K562 (cell line): ENCODE measurements around the gene MOG. TPM values are rescaled to one million over a fixed set of nuclear protein-coding genes. Genes with fewer than 3 reads are reported as not detected.

ENCODE experiments used
- BACH1 ChIP-seq: fragments of 200-800 bp; sonication (Bioruptor generic); IDR thresholded peaks from 2 replicates; pipeline ENCODE4 v1.6.1; 2016; ENCODE audit warnings: missing genetic modification characterization, missing compliant biosample characterization
- DLX4 ChIP-seq: fragments of 250-450 bp; sonication (Bioruptor Pico); IDR thresholded peaks from 2 replicates; pipeline ENCODE4 v1.6.1; 2021; ENCODE audit warnings: mild to moderate bottlenecking
- ESRRA ChIP-seq: fragments of 450-650 bp; IDR thresholded peaks from 2 replicates; pipeline ENCODE4 v1.6.1; 2014; ENCODE audit warnings: low read depth, mild to moderate bottlenecking, moderate library complexity, borderline replicate concordance
- GATAD2B ChIP-seq: fragments of 450-650 bp; IDR thresholded peaks from 2 replicates; pipeline ENCODE4 v1.6.1; 2017; ENCODE audit warnings: mild to moderate bottlenecking, borderline replicate concordance
- HEY1 ChIP-seq: fragments of 250-450 bp; sonication (Bioruptor Pico); IDR thresholded peaks from 2 replicates; pipeline ENCODE4 v1.5.0; 2020; ENCODE audit warnings: mild to moderate bottlenecking, moderate library complexity, borderline replicate concordance
- HMGXB4 ChIP-seq: sonication (generic); formaldehyde crosslinking; IDR thresholded peaks from 2 replicates; pipeline ENCODE4 v1.8.1; 2023; ENCODE audit warnings: mild to moderate bottlenecking, missing genetic modification reagents
- MCM5 ChIP-seq: fragments of 450-650 bp; IDR thresholded peaks from 2 replicates; pipeline ENCODE4 v1.6.1; 2016; ENCODE audit warnings: low read depth
- NCOA1 ChIP-seq: fragments of 450-650 bp; IDR thresholded peaks from 2 replicates; pipeline ENCODE4 v1.6.1; 2016; ENCODE audit warnings: low read depth
- OTX1 ChIP-seq: fragments of 450-650 bp; formaldehyde crosslinking; IDR thresholded peaks from 2 replicates; pipeline ENCODE4 v1.4.0; 2022; ENCODE audit warnings: mild to moderate bottlenecking
- POLR2G ChIP-seq: fragments of 200-400 bp; formaldehyde crosslinking; IDR thresholded peaks from 2 replicates; pipeline ENCODE4 v1.6.1; 2017; ENCODE audit warnings: low read depth, mild to moderate bottlenecking, antibody characterized with exemption, low read length, moderate library complexity
- PREB ChIP-seq: sonication (generic); formaldehyde crosslinking; IDR thresholded peaks from 2 replicates; pipeline ENCODE4 v1.8.1; 2023; ENCODE audit warnings: mild to moderate bottlenecking, missing genetic modification reagents
- SAFB ChIP-seq: fragments of 200-400 bp; formaldehyde crosslinking; IDR thresholded peaks from 2 replicates; pipeline ENCODE4 v1.6.1; 2017; ENCODE audit warnings: low read depth, low read length, borderline replicate concordance
- SIRT6 ChIP-seq: IDR thresholded peaks from one replicate; pipeline ENCODE4 v1.6.1; 2012; ENCODE audit warnings: low read depth, mild to moderate bottlenecking, control low read depth, inconsistent platforms, low read length, moderate library complexity
- SMARCA5 ChIP-seq: fragments of 450-650 bp; IDR thresholded peaks from 2 replicates; pipeline ENCODE4 v1.6.1; 2016
- SNIP1 ChIP-seq: fragments of 450-650 bp; IDR thresholded peaks from 2 replicates; pipeline ENCODE4 v1.7.1; 2017; ENCODE audit warnings: low read depth, mild to moderate bottlenecking
- ZNF311 ChIP-seq: fragments of 250-450 bp; sonication (Bioruptor Pico); IDR thresholded peaks from 2 replicates; pipeline ENCODE4 v1.4.0; 2020; ENCODE audit warnings: mild to moderate bottlenecking, moderate library complexity
- ZNF407 ChIP-seq: fragments of 450-650 bp; IDR thresholded peaks from 2 replicates; pipeline ENCODE4 v1.6.1; 2016; ENCODE audit warnings: low read depth
- polyA plus RNA-seq, 8 experiments: library from polyadenylated mRNA; depleted of rRNA in 4 of 8; stranded (reverse) in 5 of 8; unstranded in 3 of 8; fragments of >200 nt; fragmentation: Nextera tagmentation in 2 of 8; fragmentation: Illumina TruSeq in 1 of 8; extraction: Ambion mirVana in 2 of 8; extraction: Trizol in 1 of 8; gene quantifications; 2 replicates each; pipeline versions ENCODE4 v1.2.1 to v1.2.3, GENCODE V29; 2011 to 2014; ENCODE audit warnings: inconsistent platforms in 1 of 8, missing spikeins in 1 of 8
- total RNA-seq, 7 experiments: library from RNA; depleted of rRNA in 6 of 7; stranded (reverse); fragments of >200 nt in 6 of 7; fragmentation: Illumina TruSeq in 2 of 7; extraction: Trizol in 2 of 7; gene quantifications; 2 replicates each; pipeline versions ENCODE4 v1.2.1 to v1.2.3, GENCODE V29; 2011 to 2021; ENCODE audit warnings: low replicate concordance in 1 of 7

Gene MOG
- total and polyA plus RNA-seq, 9 of the 15 experiments (the other 6 are each of a cell fraction or from before 2014, with no cell fraction given): not detected

- no peak for TF ChIP-seq NCOA1
- TF ChIP-seq HEY1 (CRISPR knock-in tag): no peak
- no peak for TF ChIP-seq DLX4 (CRISPR knock-in tag)
- peak; percentile 59; the same call in 1 of the 2 replicates for TF ChIP-seq SNIP1
- TF ChIP-seq SAFB: no peak
- TF ChIP-seq GATAD2B: peak; percentile 45; the same call in 1 of the 2 replicates
- peak; percentile 95 for TF ChIP-seq OTX1 (CRISPR knock-in tag)
- TF ChIP-seq ESRRA: peak; percentile 29; the same call in 1 of the 2 replicates
- peak; percentile 86 for TF ChIP-seq SMARCA5
- 0 out of 2 replicates have a peak, but pooled peaks have one; percentile 12 for TF ChIP-seq ZNF407
- no peak for TF ChIP-seq BACH1
- TF ChIP-seq HMGXB4 (CRISPR knock-in tag): peak; percentile 75; the same call in 1 of the 2 replicates
- no peak for TF ChIP-seq ZNF311
- TF ChIP-seq SIRT6: no peak
- TF ChIP-seq PREB (CRISPR knock-in tag): no peak
- TF ChIP-seq MCM5: no peak
- TF ChIP-seq POLR2G: peak; percentile 82
Observed at GRCh38 chr6:29628419-29629281, 28.2 kb upstream of the MOG start (continued).
